Measurements from ENCODE around the gene FXYD3.

The FXYD3 gene

GRCh38 chr19:35093941-35094647 is 21.5 kb upstream of the FXYD3 start:
- no peak overlapping the region for H3K4me3 ChIP-seq (ENCODE audit: low read depth, low read length)
- no peak for TF ChIP-seq CTCF (IDR thresholded peaks at IDR 0.05; ENCODE audit: low read depth, low read length)

GRCh38 chr19:35094656-35095055 is 21.0 kb upstream of the FXYD3 start:
- no peak for TF ChIP-seq CTCF (IDR thresholded peaks at IDR 0.05; ENCODE audit: low read depth, low read length)
- no peak overlapping the region for H3K4me3 ChIP-seq (ENCODE audit: low read depth, low read length)

GRCh38 chr19:35095667-35096368 is 19.8 kb upstream of the FXYD3 start:
- H3K4me3 ChIP-seq (ENCODE audit: low read depth, low read length), result no peak overlapping the region
- TF ChIP-seq CTCF (IDR thresholded peaks at IDR 0.05; ENCODE audit: low read depth, low read length), result no peak

GRCh38 chr19:35098413-35099049 is 17.1 kb upstream of the FXYD3 start:
- no peak overlapping the region for H3K4me3 ChIP-seq (ENCODE audit: low read depth, low read length)
- no peak for TF ChIP-seq CTCF (IDR thresholded peaks at IDR 0.05; ENCODE audit: low read depth, low read length)

- TF ChIP-seq CTCF (IDR thresholded peaks at IDR 0.05; ENCODE audit: low read depth, low read length), result no peak
- no peak overlapping the region for H3K4me3 ChIP-seq (ENCODE audit: low read depth, low read length)
Measured at GRCh38 chr19:35099155-35099896, 16.3 kb upstream of the FXYD3 start.

- H3K4me3 ChIP-seq (ENCODE audit: low read depth, low read length), result no peak overlapping the region
- no peak for TF ChIP-seq CTCF (IDR thresholded peaks at IDR 0.05; ENCODE audit: low read depth, low read length)
Measured at GRCh38 chr19:35099897-35100275, 15.7 kb upstream of the FXYD3 start.

All from WI38 (cell line).